ENCODE results near the gene MAB21L2. TPM values are rescaled to one million over a fixed set of nuclear protein-coding genes. Genes with fewer than 3 reads are reported as not detected.

MAB21L2 gene
- total RNA-seq, 1 experiment from 2014 or later = not detected

DNA sequence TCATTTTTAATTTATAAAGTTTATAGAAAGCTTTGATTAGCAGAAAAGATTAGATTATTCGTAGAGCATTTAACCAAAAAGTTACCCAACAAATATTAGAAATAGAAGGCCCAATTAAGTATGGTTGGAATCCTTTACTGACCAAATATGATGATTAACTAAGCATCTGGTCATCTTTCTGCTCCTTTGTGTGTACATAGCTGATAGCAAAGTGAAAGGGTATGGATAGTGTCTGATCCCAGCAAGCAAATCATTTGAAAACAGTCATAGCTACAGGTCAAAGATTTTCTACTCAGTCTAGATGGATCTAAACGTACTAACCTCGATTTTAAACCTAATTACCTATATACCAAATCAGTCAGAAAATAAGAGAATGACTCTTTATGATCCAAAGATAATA lies 7.3 kb upstream of the MAB21L2 start:
- H2AK5ac ChIP-seq (ENCODE audit: insufficient read length, low read length) = no peak overlapping the region
- Mint-ChIP-seq H3K4me3 (no peak overlapping the region), H3K4me1 (peaks cover 11 to 15% of the 10 kb centered on the region in 2 experiments), H3K27me3 (ENCODE audit: low read depth) (peaks cover 13% of the 10 kb centered on the region), H3K36me3 (ENCODE audit: insufficient read depth in 1 of 3, low read depth in 3 of 3) (no peaks in the 10 kb centered on the region), H3K9me3 (no peaks in the 10 kb centered on the region), H3K27ac (no peak overlapping the region)
- H3K27me3 ChIP-seq (ENCODE audit: insufficient read depth, low read length) = peaks cover 2% of the 10 kb centered on the region; the same call in 1 of the 2 replicates
- no peak overlapping the region for H3K4ac ChIP-seq (ENCODE audit: low read depth, low read length)
- H3T11ph ChIP-seq (ENCODE audit: low read length) = no peak overlapping the region
- H2BK20ac ChIP-seq (ENCODE audit: low read depth, low read length, poor library complexity, severe bottlenecking) = no peak overlapping the region
- no peak overlapping the region for H2AFZ ChIP-seq (ENCODE audit: low read length)
- no peak overlapping the region for H4K5ac ChIP-seq (ENCODE audit: insufficient read length, low read depth, low read length)
- TF ChIP-seq, protein P1, sequence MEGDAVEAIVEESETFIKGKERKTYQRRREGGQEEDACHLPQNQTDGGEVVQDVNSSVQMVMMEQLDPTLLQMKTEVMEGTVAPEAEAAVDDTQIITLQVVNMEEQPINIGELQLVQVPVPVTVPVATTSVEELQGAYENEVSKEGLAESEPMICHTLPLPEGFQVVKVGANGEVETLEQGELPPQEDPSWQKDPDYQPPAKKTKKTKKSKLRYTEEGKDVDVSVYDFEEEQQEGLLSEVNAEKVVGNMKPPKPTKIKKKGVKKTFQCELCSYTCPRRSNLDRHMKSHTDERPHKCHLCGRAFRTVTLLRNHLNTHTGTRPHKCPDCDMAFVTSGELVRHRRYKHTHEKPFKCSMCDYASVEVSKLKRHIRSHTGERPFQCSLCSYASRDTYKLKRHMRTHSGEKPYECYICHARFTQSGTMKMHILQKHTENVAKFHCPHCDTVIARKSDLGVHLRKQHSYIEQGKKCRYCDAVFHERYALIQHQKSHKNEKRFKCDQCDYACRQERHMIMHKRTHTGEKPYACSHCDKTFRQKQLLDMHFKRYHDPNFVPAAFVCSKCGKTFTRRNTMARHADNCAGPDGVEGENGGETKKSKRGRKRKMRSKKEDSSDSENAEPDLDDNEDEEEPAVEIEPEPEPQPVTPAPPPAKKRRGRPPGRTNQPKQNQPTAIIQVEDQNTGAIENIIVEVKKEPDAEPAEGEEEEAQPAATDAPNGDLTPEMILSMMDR (conservative IDR thresholded peaks at IDR 0.05) = no peak
- H2BK15ac ChIP-seq (ENCODE audit: low read depth, low read length) = no peak overlapping the region
- H3K23ac ChIP-seq (ENCODE audit: insufficient read length, low read depth, low read length) = no peak overlapping the region
- no peak overlapping the region for H3K9ac ChIP-seq (ENCODE audit: extremely low read depth, insufficient read length, low read length)
- H3K4me1 ChIP-seq (ENCODE audit: insufficient read depth, low read length) = no peaks in the 10 kb centered on the region
- H3K14ac ChIP-seq (ENCODE audit: insufficient read depth, low read length) = no peak overlapping the region
- H3K9me3 ChIP-seq (ENCODE audit: control insufficient read depth, low read depth, low read length) = no peaks in the 10 kb centered on the region
- H3K4me2 ChIP-seq (ENCODE audit: insufficient read depth, insufficient read length, low read length) = no peak overlapping the region
- no peak overlapping the region for H3K56ac ChIP-seq (ENCODE audit: insufficient read length, low read depth, low read length)
- peaks cover 3% of the 10 kb centered on the region for H3K23me2 ChIP-seq (ENCODE audit: insufficient read length, low read depth, low read length, poor library complexity, severe bottlenecking)
- H3K79me1 ChIP-seq (ENCODE audit: insufficient read depth, low read depth, low read length, poor library complexity, severe bottlenecking) = no peaks in the 10 kb centered on the region
- no peaks in the 10 kb centered on the region for H3K79me2 ChIP-seq (ENCODE audit: insufficient read depth, low read length)
- H4K91ac ChIP-seq (ENCODE audit: insufficient read length, low read depth, low read length) = no peak overlapping the region
- H2BK5ac ChIP-seq (ENCODE audit: insufficient read length, low read length) = no peak overlapping the region
- WGBS (ENCODE audit: extremely low coverage, insufficient read length, low lambda C conversion rate) = no CpG with 5 or more reads among the region's 3 CpGs
- no peak overlapping the region for H3K27ac ChIP-seq (ENCODE audit: insufficient read length, low read depth, low read length)
- H2BK120ac ChIP-seq (ENCODE audit: low read depth, low read length, poor library complexity, severe bottlenecking) = no peak overlapping the region
- no peak for DNase-seq
- H2BK12ac ChIP-seq (ENCODE audit: insufficient read length, low read depth, low read length) = no peak overlapping the region
- H4K20me1 ChIP-seq (ENCODE audit: control insufficient read depth, insufficient read depth, insufficient read length) = no peaks in the 10 kb centered on the region
- no peak overlapping the region for H4K8ac ChIP-seq (replicated peaks; ENCODE audit: insufficient read length, low read depth, low read length)
- no peak overlapping the region for H3K18ac ChIP-seq (ENCODE audit: insufficient read length, low read depth, low read length)

Measured in H9 (cell line).